NCI-H1930 (cell line): ENCODE data around the gene TLN1.

ENCODE experiments used
- DNase-seq, 2 experiments: peaks; one replicate each; lab custom pipeline; 2025; lab: John Stamatoyannopoulos, UW

Gene TLN1

GRCh38 chr9:35705372-35705771, 26.6 kb downstream of the TLN1 start:
- no peak for DNase-seq

- no peak for DNase-seq
Measured at GRCh38 chr9:35703906-35704672, 27.9 kb downstream of the TLN1 start.

- DNase-seq: no peak
Measured at GRCh38 chr9:35702696-35703095, 29.3 kb downstream of the TLN1 start.

- no peak for DNase-seq
Measured at GRCh38 chr9:35700942-35701341, 31.1 kb downstream of the TLN1 start.

GRCh38 chr9:35700031-35700430, 32.0 kb downstream of the TLN1 start:
- no peak for DNase-seq

- no peak for DNase-seq
Measured at GRCh38 chr9:35698231-35698630, 33.8 kb downstream of the TLN1 start.

- DNase-seq: no peak
Measured at GRCh38 chr9:35697486-35697885, 34.5 kb downstream of the TLN1 start.

GRCh38 chr9:35696520-35697215, 35.3 kb downstream of the TLN1 start:
- DNase-seq: peak; percentile 30 to 51

GRCh38 chr9:35695943-35696401, 36.0 kb downstream of the TLN1 start:
- no peak for DNase-seq

- peak; percentile 11 to 26 for DNase-seq
Measured at GRCh38 chr9:35691757-35692301, 40.2 kb downstream of the TLN1 start.

- no peak for DNase-seq
Measured at GRCh38 chr9:35691334-35691650, 40.7 kb downstream of the TLN1 start.

- peak in 1 of 2 experiments; percentile 19 for DNase-seq
Measured at GRCh38 chr9:35690614-35691333, 41.2 kb downstream of the TLN1 start.

- DNase-seq: no peak
Measured at GRCh38 chr9:35690294-35690613, 41.7 kb downstream of the TLN1 start.

- DNase-seq: no peak
Measured at GRCh38 chr9:35689542-35690293, 42.3 kb downstream of the TLN1 start, which contains the start of gene TPM2. Gene TPM2 (minus strand): TSS chr9:35689925. CDS start chr9:35689817, 108 bp downstream.

- DNase-seq: no peak
Measured at GRCh38 chr9:35688558-35689541, 43.1 kb downstream of the TLN1 start.

GRCh38 chr9:35687972-35688557, 43.9 kb downstream of the TLN1 start:
- DNase-seq: no peak

GRCh38 chr9:35687306-35687705, 44.7 kb downstream of the TLN1 start:
- DNase-seq: no peak

- no peak for DNase-seq
Measured at GRCh38 chr9:35686222-35687203, 45.5 kb downstream of the TLN1 start.

GRCh38 chr9:35685506-35685905, 46.5 kb downstream of the TLN1 start:
- no peak for DNase-seq
